Measurements from ENCODE around the gene LRRK2. TPM values are rescaled to one million over a fixed set of nuclear protein-coding genes. Genes with fewer than 3 reads are reported as not detected.

Gene LRRK2
- total and polyA plus RNA-seq, 2 of the 13 experiments (the other 11 are each of a cell fraction or from before 2014, with no cell fraction given) = not detected

DNA sequence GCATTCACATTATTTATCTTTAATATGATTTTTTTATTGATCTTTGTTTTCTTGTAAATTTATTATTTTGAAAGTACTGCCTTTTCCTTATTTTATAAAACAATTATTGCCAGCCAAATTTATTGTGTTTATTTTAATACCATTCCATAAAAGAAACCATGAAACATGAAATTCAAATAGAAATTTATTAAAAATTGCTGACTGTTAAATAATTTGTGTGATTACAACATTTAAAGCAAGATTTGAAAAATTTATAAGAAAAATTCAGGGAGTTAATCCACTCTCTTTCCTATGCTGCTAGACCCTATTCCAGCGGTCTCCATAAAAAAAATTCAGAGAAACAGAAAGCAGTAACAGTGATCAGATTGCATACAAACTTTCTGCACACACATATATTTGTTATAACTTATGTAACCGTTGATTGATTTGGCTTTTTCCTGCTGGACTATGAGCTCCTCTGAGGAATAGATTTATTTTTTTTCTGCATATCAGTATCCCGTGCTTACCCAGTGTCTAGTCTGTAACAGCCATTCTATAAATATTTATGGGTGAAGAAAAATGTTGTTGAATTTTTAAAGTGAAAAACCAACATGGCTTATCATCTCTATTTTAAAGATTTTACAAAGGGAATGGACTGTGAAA lies 68.1 kb downstream of the LRRK2 start:
- intact Hi-C loops (cut with micrococcal nuclease; ENCODE audit: unreplicated experiment) = no loop called here

DNA sequence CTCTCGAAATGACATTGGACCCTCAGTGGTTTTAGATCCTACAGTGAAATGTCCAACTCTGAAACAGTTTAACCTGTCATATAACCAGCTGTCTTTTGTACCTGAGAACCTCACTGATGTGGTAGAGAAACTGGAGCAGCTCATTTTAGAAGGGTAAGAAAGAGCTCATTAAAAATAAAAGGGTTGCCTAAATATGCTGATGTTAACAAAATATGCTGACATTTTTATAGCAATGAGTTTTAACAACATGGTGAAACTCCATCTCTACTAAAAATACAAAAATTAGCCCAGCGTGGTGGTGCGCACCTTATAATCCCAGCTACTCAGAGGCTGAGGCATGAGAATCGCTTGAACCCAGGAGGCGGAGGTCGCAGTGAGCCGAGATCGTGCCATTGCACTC lies 73.5 kb downstream of the LRRK2 start:
- H2AFZ ChIP-seq (ENCODE audit: low read length) = no peak overlapping the region
- no peak for DNase-seq (ENCODE audit: low spot score)
- H3K27ac ChIP-seq (ENCODE audit: extremely low read length, insufficient read depth, low read length) = no peak overlapping the region
- BruUV-seq (replicated peaks) = no TSS peak
- no peaks in the 10 kb centered on the region for H3K79me2 ChIP-seq (ENCODE audit: insufficient read depth, low read length)
- no peak for FAIRE-seq
- no peak overlapping the region for H3K4me2 ChIP-seq (ENCODE audit: low read depth, low read length)
- ATAC-seq = no peak
- no peak for TF ChIP-seq ZNF460 (CRISPR knock-in tag; IDR thresholded peaks at IDR 0.05; ENCODE audit: borderline replicate concordance)
- peak; percentile 71 to 83 for TF ChIP-seq MAFK (conservative IDR thresholded peaks at IDR 0.05 in 1 of 2, IDR thresholded peaks at IDR 0.05 in 1 of 2; ENCODE audit: low read length in 2 of 2)
- peak; percentile 83 for TF ChIP-seq MAFF (IDR thresholded peaks at IDR 0.05; ENCODE audit: low read depth, low read length)
- no peaks in the 10 kb centered on the region for H4K20me1 ChIP-seq (ENCODE audit: insufficient read depth, low read length)
- H3K27me3 ChIP-seq (ENCODE audit: control insufficient read depth in 1 of 2, insufficient read depth in 2 of 2, low read length in 2 of 2) = no peaks in the 10 kb centered on the region
- no peaks in the 10 kb centered on the region for H3K36me3 ChIP-seq (replicated peaks in 1 of 2; ENCODE audit: control insufficient read depth in 1 of 2, insufficient read depth in 2 of 2, low read length in 2 of 2)
- intact Hi-C loops (cut with micrococcal nuclease; ENCODE audit: unreplicated experiment) (no loop called here), in situ Hi-C loops (cut with HindIII; ENCODE audit: extremely low pct_ligation_motif_present, low pct_unique_long_range_greater_than_20kb) (no loop called here)
- ChIA-PET CTCF (ENCODE audit: low intra/inter-chr PET ratio, low total read pairs) (no interaction called here), POLR2A (no interaction called here)
- H3K9ac ChIP-seq (ENCODE audit: insufficient read depth, low read depth, low read length) = no peak overlapping the region
- WGBS (ENCODE audit: low lambda C conversion rate) = 46% methylated on average over 8 of the region's 8 CpGs
- no peak overlapping the region for H3K4me3 ChIP-seq (replicated peaks in 1 of 3; ENCODE audit: insufficient read depth in 1 of 3, low read depth in 2 of 3, low read length in 3 of 3)
- H3K9me3 ChIP-seq (ENCODE audit: low read length) = no peaks in the 10 kb centered on the region
- no peaks in the 10 kb centered on the region for H3K4me1 ChIP-seq (ENCODE audit: insufficient read depth, low read length)

More for the DNA sequence above, 68.1 kb downstream of the LRRK2 start:
- DNase-seq (ENCODE audit: low spot score) = no peak
- no TSS peak for BruUV-seq (replicated peaks)
- Histone ChIP-seq H3K4me1 (ENCODE audit: insufficient read depth, low read length) (no peaks in the 10 kb centered on the region), H3K4me3 (replicated peaks in 1 of 3; ENCODE audit: insufficient read depth in 1 of 3, low read depth in 2 of 3, low read length in 3 of 3) (no peak overlapping the region), H2AFZ (ENCODE audit: low read length) (no peak overlapping the region), H3K9me3 (ENCODE audit: low read length) (peaks cover 11% of the 10 kb centered on the region; the same call in 1 of the 2 replicates), H3K27me3 (ENCODE audit: control insufficient read depth in 1 of 2, insufficient read depth in 2 of 2, low read length in 2 of 2) (no peaks in the 10 kb centered on the region), H3K9ac (ENCODE audit: insufficient read depth, low read depth, low read length) (no peak overlapping the region), H3K4me2 (ENCODE audit: low read depth, low read length) (no peak overlapping the region), H3K27ac (ENCODE audit: extremely low read length, insufficient read depth, low read length) (no peak overlapping the region), H4K20me1 (ENCODE audit: insufficient read depth, low read length) (no peaks in the 10 kb centered on the region), H3K79me2 (ENCODE audit: insufficient read depth, low read length) (no peaks in the 10 kb centered on the region), H3K36me3 (replicated peaks in 1 of 2; ENCODE audit: control insufficient read depth in 1 of 2, insufficient read depth in 2 of 2, low read length in 2 of 2) (no peaks in the 10 kb centered on the region)
- POLR2A ChIA-PET = no interaction called here
- CTCF ChIA-PET (ENCODE audit: low intra/inter-chr PET ratio, low total read pairs) = no interaction called here
- 0% methylated on average over 3 of the region's 3 CpGs for WGBS (ENCODE audit: low lambda C conversion rate)
- FAIRE-seq = no peak
- in situ Hi-C loops (cut with HindIII; ENCODE audit: extremely low pct_ligation_motif_present, low pct_unique_long_range_greater_than_20kb) = no loop called here
- TF ChIP-seq MAFK (conservative IDR thresholded peaks at IDR 0.05 in 1 of 2, IDR thresholded peaks at IDR 0.05 in 1 of 2; ENCODE audit: low read length in 2 of 2) (peak; percentile 67 to 85), MAFF (IDR thresholded peaks at IDR 0.05; ENCODE audit: low read depth, low read length) (peak; percentile 73)
- TF ChIP-seq, protein P1, sequence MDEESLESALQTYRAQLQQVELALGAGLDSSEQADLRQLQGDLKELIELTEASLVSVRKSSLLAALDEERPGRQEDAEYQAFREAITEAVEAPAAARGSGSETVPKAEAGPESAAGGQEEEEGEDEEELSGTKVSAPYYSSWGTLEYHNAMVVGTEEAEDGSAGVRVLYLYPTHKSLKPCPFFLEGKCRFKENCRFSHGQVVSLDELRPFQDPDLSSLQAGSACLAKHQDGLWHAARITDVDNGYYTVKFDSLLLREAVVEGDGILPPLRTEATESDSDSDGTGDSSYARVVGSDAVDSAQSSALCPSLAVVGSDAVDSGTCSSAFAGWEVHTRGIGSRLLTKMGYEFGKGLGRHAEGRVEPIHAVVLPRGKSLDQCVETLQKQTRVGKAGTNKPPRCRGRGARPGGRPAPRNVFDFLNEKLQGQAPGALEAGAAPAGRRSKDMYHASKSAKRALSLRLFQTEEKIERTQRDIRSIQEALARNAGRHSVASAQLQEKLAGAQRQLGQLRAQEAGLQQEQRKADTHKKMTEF (CRISPR knock-in tag; IDR thresholded peaks at IDR 0.05) = no peak
- ATAC-seq = no peak
